ENCODE results near the gene GAL3ST1.
A peak's percentile ranks its signal among the peaks of the same experiment; 100 is the strongest.
"Not testable (repeated sequence)": the region's sequence is repeated elsewhere in the genome, so short reads cannot be mapped to it uniquely, and the experiment has no call there.

GAL3ST1 gene

DNA sequence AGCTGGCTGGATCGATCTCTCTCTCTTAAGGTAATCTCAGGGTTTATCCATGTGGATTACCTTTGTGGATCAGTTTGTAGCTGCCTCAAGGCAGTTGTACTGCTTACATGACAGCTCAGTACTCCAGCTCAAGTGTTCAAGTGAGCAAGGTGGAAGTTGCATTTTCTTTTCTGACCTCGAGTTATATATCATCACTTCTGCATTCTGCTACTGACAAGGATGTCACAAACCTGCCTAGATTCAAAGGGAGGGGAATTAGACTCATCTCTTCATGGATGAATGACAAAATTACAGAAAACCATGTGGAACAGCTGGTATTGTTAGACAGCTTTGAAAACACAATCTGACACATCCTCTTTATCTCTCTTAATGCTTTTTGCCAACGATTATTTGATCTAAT, 26.5 kb upstream of the GAL3ST1 start:
- no peak for DNase-seq (ENCODE audit: low read depth, low spot score)
- TF ChIP-seq, protein P1, sequence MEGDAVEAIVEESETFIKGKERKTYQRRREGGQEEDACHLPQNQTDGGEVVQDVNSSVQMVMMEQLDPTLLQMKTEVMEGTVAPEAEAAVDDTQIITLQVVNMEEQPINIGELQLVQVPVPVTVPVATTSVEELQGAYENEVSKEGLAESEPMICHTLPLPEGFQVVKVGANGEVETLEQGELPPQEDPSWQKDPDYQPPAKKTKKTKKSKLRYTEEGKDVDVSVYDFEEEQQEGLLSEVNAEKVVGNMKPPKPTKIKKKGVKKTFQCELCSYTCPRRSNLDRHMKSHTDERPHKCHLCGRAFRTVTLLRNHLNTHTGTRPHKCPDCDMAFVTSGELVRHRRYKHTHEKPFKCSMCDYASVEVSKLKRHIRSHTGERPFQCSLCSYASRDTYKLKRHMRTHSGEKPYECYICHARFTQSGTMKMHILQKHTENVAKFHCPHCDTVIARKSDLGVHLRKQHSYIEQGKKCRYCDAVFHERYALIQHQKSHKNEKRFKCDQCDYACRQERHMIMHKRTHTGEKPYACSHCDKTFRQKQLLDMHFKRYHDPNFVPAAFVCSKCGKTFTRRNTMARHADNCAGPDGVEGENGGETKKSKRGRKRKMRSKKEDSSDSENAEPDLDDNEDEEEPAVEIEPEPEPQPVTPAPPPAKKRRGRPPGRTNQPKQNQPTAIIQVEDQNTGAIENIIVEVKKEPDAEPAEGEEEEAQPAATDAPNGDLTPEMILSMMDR (IDR thresholded peaks at IDR 0.05; ENCODE audit: low read depth, low read length) = no peak
- in situ Hi-C loops (cut with HindIII; ENCODE audit: low sequenced_read_pairs) = no loop called here
- no peak overlapping the region for H3K4me3 ChIP-seq (ENCODE audit: low read depth, low read length)

DNA sequence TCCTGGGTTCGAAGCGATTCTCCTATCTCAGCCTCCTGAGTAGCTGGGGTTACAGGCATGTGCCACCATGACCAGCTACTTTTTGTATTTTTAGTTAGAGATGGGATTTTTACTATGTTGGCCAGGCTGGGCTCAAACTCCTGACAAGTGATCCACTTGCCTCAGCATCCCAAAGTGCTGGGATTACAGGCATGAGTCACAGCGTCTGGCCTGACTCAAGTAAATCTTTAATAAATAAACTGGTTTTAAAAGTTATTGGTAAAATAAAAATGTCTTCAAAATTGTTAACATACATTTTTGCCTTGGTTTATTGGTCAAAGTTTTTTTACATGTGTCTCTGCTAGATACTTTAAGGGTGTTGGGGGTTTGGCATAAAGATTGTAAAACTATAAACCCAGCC, 24.5 kb upstream of the GAL3ST1 start:
- TF ChIP-seq, protein P1 (IDR thresholded peaks at IDR 0.05; ENCODE audit: low read depth, low read length) = no peak
- DNase-seq (ENCODE audit: low read depth, low spot score) = no peak
- no peak overlapping the region for H3K4me3 ChIP-seq (ENCODE audit: low read depth, low read length)
- in situ Hi-C loops (cut with HindIII; ENCODE audit: low sequenced_read_pairs) = no loop called here

GRCh38 chr22:30596886-30597285, 22.4 kb upstream of the GAL3ST1 start:
- in situ Hi-C loops (cut with HindIII; ENCODE audit: low sequenced_read_pairs) = no loop called here
- TF ChIP-seq, protein P1 (IDR thresholded peaks at IDR 0.05; ENCODE audit: low read depth, low read length) = no peak

GRCh38 chr22:30596199-30596598, 21.7 kb upstream of the GAL3ST1 start:
- TF ChIP-seq, protein P1 (IDR thresholded peaks at IDR 0.05; ENCODE audit: low read depth, low read length) = no peak
- no peak for DNase-seq (ENCODE audit: low read depth, low spot score)
- H3K4me3 ChIP-seq (ENCODE audit: low read depth, low read length) = no peak overlapping the region
- in situ Hi-C loops (cut with HindIII; ENCODE audit: low sequenced_read_pairs) = no loop called here

More at GRCh38 chr22:30596886-30597285, 22.4 kb upstream of the GAL3ST1 start:
- no peak overlapping the region for H3K4me3 ChIP-seq (ENCODE audit: low read depth, low read length)
- DNase-seq (ENCODE audit: low read depth, low spot score) = no peak

GRCh38 chr22:30592360-30592713, 17.9 kb upstream of the GAL3ST1 start:
- H3K4me3 ChIP-seq (ENCODE audit: low read depth, low read length) = peak overlapping the region; percentile 27
- DNase-seq (ENCODE audit: low read depth, low spot score); in situ Hi-C loops (cut with HindIII; ENCODE audit: low sequenced_read_pairs): not testable (repeated sequence)

DNA sequence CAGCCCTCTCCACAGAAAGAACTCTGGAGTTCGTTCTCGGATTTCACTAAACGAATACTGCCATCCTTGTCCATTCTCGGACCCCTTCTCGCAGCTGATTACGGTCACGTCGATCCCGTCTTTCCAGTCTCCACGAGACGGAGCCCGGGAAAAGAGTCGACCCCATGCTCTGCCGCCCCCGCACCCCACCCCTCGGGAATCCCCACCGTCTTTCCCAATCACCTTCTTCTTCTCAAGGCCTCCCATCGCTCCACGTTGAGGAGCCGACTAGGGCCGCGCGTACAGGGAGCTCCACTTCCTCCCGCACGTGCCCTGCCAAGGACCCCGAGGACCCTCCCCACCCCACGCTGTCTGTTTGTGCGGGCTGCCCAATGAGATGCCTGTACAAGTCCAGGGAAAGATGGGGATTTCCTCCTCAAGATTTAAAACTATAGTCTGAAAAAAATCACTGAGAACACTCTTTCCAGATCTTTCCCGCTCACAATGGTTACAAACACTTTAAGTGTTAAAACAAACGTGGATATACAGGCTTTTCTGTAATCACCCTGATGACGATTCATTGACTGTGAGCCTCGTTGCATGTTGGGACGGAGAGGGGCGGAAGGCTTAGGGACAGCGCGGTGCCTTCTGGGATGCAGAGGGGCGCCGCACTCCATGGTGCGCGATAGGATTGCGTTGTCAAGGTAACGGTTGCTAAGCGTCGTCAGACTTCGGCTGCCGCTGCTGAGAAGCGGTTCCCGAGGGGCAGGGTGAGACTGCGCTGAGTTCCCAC, 17.3 kb upstream of the GAL3ST1 start, which contains the start of gene PES1:
Gene PES1 (minus strand): TSS at position 323 of the 772 bp plus-strand sequence. CDS start 77 bp downstream, at position 246.
- peak within 1 kb of the TSS; percentile 94 for H3K4me3 ChIP-seq (ENCODE audit: low read depth, low read length)

DNA sequence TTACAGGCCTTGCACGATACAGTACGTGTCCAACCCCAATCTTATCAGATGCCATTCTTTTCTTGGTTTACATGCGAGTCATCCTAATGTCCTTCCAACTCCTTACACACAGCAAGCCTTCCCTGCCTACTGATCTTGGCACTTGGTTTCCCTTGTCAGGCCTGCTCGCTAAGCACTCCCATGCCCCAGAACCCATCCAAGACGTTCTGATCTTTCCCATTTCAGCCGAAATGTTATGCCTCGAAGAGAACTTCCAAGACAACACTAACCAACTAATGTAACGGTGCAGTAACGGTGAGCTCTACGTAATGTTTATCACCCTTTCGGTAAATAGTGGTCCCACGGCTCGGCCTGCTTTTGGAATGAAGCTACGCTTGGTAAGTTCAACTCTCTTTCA, 16.7 kb upstream of the GAL3ST1 start:
- TF ChIP-seq, protein P1 (IDR thresholded peaks at IDR 0.05; ENCODE audit: low read depth, low read length) = no peak
- in situ Hi-C loops (cut with HindIII; ENCODE audit: low sequenced_read_pairs) = no loop called here
- peak; percentile 31 for DNase-seq (ENCODE audit: low read depth, low spot score)
- peak overlapping the region; percentile 94 for H3K4me3 ChIP-seq (ENCODE audit: low read depth, low read length)

More for the DNA sequence above, 17.3 kb upstream of the GAL3ST1 start, which contains the start of gene PES1:
- in situ Hi-C loops (cut with HindIII; ENCODE audit: low sequenced_read_pairs) = no loop called here
- peak; percentile 99 for DNase-seq (ENCODE audit: low read depth, low spot score)
- TF ChIP-seq, protein P1 (IDR thresholded peaks at IDR 0.05; ENCODE audit: low read depth, low read length) = no peak

Measured in astrocyte of the spinal cord (primary cell).